ENCODE measurements around the gene FAM219B. TPM values are rescaled to one million over a fixed set of nuclear protein-coding genes. Genes with fewer than 3 reads are reported as not detected.

Gene FAM219B
- total RNA-seq, 1 experiment from 2014 or later: 64.3 TPM

- CTCF ChIA-PET: interaction anchor here (0.7 kb wide), 1 partner anchor 12 kb away, joined by 3 read pairs; no protein-coding TSS in a partner anchor
- Histone ChIP-seq H3K27ac (ENCODE audit: low read depth, low read length) (peak overlapping the region; percentile 28; the same call in 1 of the 2 replicates), H3K4me2 (ENCODE audit: low read length) (peak overlapping the region; percentile 57), H3K79me2 (ENCODE audit: insufficient read depth, low read length) (peaks cover 20% of the 10 kb centered on the region), H3K36me3 (ENCODE audit: control insufficient read depth in 1 of 2, insufficient read depth in 2 of 2, low read length in 2 of 2) (peaks cover 0 to 13% of the 10 kb centered on the region in 2 experiments; a peak in 1 of 4 replicates), H3K27me3 (ENCODE audit: insufficient read depth, low read length) (no peaks in the 10 kb centered on the region), H3K9ac (ENCODE audit: low read length) (peak overlapping the region; percentile 11), H3K4me3 (replicated peaks in 1 of 2; ENCODE audit: low read depth in 1 of 2, low read length in 2 of 2) (no peak overlapping the region; a peak in 1 of 4 replicates), H4K20me1 (ENCODE audit: insufficient read depth) (no peaks in the 10 kb centered on the region), H3K9me2 (ENCODE audit: insufficient read depth) (no peaks in the 10 kb centered on the region), H3K4me1 (ENCODE audit: control insufficient read depth in 1 of 2, insufficient read depth in 2 of 2, low read length in 2 of 2) (peaks cover 0 to 32% of the 10 kb centered on the region in 2 experiments; a peak in 3 of 4 replicates), H3K9me3 (ENCODE audit: control insufficient read depth in 1 of 2, insufficient read depth in 1 of 2, low read depth in 1 of 2, low read length in 2 of 2) (no peaks in the 10 kb centered on the region), H2AFZ (ENCODE audit: low read depth, low read length, poor library complexity, severe bottlenecking) (no peak overlapping the region)
- intact Hi-C loops (cut with micrococcal nuclease): no loop called here
- TF ChIP-seq JUND (IDR thresholded peaks at IDR 0.05) (peak; percentile 21; the same call in 1 of the 2 replicates), SIN3A (IDR thresholded peaks at IDR 0.05; ENCODE audit: low read depth) (no peak), SP1 (IDR thresholded peaks at IDR 0.05; ENCODE audit: low read depth) (peak; percentile 38; the same call in 1 of the 2 replicates), FOSL1 (IDR thresholded peaks at IDR 0.05; ENCODE audit: low read depth) (peak; percentile 37; the same call in 1 of the 2 replicates), POLR2AphosphoS5 (IDR thresholded peaks at IDR 0.05; ENCODE audit: low read depth, low read length) (no peak), YY1 (IDR thresholded peaks at IDR 0.05; ENCODE audit: extremely low read depth, insufficient replicate concordance, low read depth, low read length) (no peak)
- ATAC-seq (peak; percentile 68), DNase-seq (ENCODE audit: low read depth, low spot score) (no peak)
- POLR2A ChIA-PET: no interaction called here
- no TSS peak for BruUV-seq (replicated peaks)
- RAD21 ChIA-PET (ENCODE audit: low non-redundant PET in 1 of 2, low total read pairs in 2 of 2, uncharacterized antibody in 2 of 2, unreplicated experiment in 2 of 2): no interaction called here
Measured at GRCh38 chr15:74857082-74857655, 49.5 kb downstream of the FAM219B start.

GRCh38 chr15:74856537-74856936 lies 50.1 kb downstream of the FAM219B start:
- no peak overlapping the region for H3K9ac ChIP-seq (ENCODE audit: low read length)
- no peak overlapping the region for H2AFZ ChIP-seq (ENCODE audit: low read depth, low read length, poor library complexity, severe bottlenecking)
- intact Hi-C loops (cut with micrococcal nuclease): no loop called here
- TF ChIP-seq ATF3 (IDR thresholded peaks at IDR 0.05) (no peak), EGR1 (IDR thresholded peaks at IDR 0.05; ENCODE audit: low read depth) (no peak), TCF7L2 (IDR thresholded peaks at IDR 0.05; ENCODE audit: borderline replicate concordance, extremely low read depth, insufficient read depth, insufficient read length) (no peak), FOSL1 (IDR thresholded peaks at IDR 0.05; ENCODE audit: low read depth) (no peak), EZH2 (IDR thresholded peaks at IDR 0.05) (no peak), POLR2AphosphoS5 (IDR thresholded peaks at IDR 0.05; ENCODE audit: low read depth, low read length) (no peak), RAD21 (IDR thresholded peaks at IDR 0.05; ENCODE audit: low read depth) (no peak), ZNF274 (IDR thresholded peaks at IDR 0.05; ENCODE audit: low read depth, low read length) (no peak), POLR2A (IDR thresholded peaks at IDR 0.05; ENCODE audit: borderline replicate concordance, extremely low read depth, insufficient read depth, insufficient read length) (no peak), SP1 (IDR thresholded peaks at IDR 0.05; ENCODE audit: low read depth) (no peak), ELF1 (IDR thresholded peaks at IDR 0.05; ENCODE audit: borderline replicate concordance, low read depth) (no peak), CBX3 (IDR thresholded peaks at IDR 0.05; ENCODE audit: low read depth) (no peak)
- ATAC-seq: no peak
- H3K27ac ChIP-seq (ENCODE audit: low read depth, low read length): peak overlapping the region; percentile 28; the same call in 1 of the 2 replicates
- no peaks in the 10 kb centered on the region for H3K27me3 ChIP-seq (ENCODE audit: insufficient read depth, low read length)
- no peaks in the 10 kb centered on the region for H3K9me3 ChIP-seq (ENCODE audit: control insufficient read depth in 1 of 2, insufficient read depth in 1 of 2, low read depth in 1 of 2, low read length in 2 of 2)
- peaks cover 5 to 16% of the 10 kb centered on the region in 2 experiments; a peak in 1 of 4 replicates for H3K36me3 ChIP-seq (ENCODE audit: control insufficient read depth in 1 of 2, insufficient read depth in 2 of 2, low read length in 2 of 2)
- peaks cover 0 to 32% of the 10 kb centered on the region in 2 experiments; a peak in 3 of 4 replicates for H3K4me1 ChIP-seq (ENCODE audit: control insufficient read depth in 1 of 2, insufficient read depth in 2 of 2, low read length in 2 of 2)
- RAD21 ChIA-PET (ENCODE audit: low non-redundant PET in 1 of 2, low total read pairs in 2 of 2, uncharacterized antibody in 2 of 2, unreplicated experiment in 2 of 2): interaction anchor here in 1 of 2 experiments (0.7 kb wide), 1 partner anchor 94 kb away, joined by 3 read pairs; no protein-coding TSS in a partner anchor
- CTCF ChIA-PET: interaction anchor here (0.7 kb wide), 2 partner anchors 12 to 22 kb away, joined by 3 to 5 read pairs; no protein-coding TSS in a partner anchor
- peak overlapping the region; percentile 57 for H3K4me2 ChIP-seq (ENCODE audit: low read length)
- H3K9me2 ChIP-seq (ENCODE audit: insufficient read depth): no peaks in the 10 kb centered on the region
- H3K79me2 ChIP-seq (ENCODE audit: insufficient read depth, low read length): peaks cover 19% of the 10 kb centered on the region
- POLR2A ChIA-PET: interaction anchor here (0.7 to 1.1 kb wide), 2 partner anchors 9 to 13 kb away, joined by 3 read pairs; no protein-coding TSS in a partner anchor
- H3K4me3 ChIP-seq (replicated peaks in 1 of 2; ENCODE audit: low read depth in 1 of 2, low read length in 2 of 2): no peak overlapping the region
- DNase-seq (ENCODE audit: low read depth, low spot score): no peak
- no peaks in the 10 kb centered on the region for H4K20me1 ChIP-seq (ENCODE audit: insufficient read depth)
- no TSS peak for BruUV-seq (replicated peaks)

Data from HCT116 (cell line).